GM21515 (cell line): ENCODE data around the gene DLG3.

Source experiments
- ATAC-seq: cut with Tn5 transposase; IDR thresholded peaks from one replicate; pipeline ENCODE4 v1.9.1; 2021; ENCODE audit not compliant: unreplicated experiment

The DLG3 gene

DNA sequence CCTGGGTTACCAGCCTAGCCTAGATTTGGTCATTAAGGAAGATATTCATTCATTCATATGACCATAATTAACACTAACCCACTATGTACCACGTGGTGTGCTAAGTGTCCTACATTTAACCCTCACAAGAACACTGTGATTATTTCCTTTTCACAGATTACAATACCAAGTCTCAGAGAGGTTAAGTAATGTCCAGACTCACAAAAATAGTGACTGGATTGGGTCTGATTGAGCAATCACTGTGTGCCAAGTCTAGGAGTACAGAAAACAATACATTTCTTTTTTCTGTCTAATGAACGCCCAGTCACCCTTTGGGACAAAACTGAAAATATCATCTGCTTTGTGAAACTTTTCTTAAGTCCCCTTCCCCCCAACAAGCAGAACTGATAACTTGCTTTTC is 7.6 kb upstream of the DLG3 start:
- no peak for ATAC-seq

DNA sequence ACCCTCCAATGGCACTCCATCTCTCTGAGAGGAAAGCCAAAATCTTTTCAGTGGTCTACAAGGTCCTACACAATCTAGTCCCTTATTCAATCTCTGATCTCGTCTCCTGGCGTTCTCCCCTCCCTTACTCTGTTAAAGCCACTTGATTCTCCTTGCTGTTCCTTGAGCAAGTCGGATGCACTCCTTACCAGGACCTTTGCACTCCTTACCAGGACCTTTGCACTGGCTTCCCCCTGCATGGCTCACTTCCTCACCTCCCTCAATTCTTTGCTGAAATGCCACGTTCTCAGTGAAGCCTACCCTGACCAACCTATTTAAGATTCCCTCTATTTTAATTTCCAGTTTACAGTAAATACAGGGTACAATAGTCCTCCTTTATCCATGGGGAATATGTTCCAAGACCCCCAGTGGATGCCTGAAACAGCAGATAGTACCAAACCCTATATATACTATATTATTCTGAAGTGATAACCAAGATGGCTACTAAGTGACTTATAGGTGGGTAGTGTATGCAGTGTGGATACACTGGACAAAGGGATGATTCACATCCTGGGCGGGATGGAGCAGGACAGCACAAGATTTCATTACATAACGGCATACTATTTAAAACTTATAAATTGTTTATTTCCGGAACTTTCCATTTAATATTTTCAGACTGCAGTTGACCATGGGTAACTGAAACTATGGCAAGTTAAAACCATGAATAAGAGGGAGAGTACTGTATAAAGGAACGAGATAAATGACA is 6.5 kb upstream of the DLG3 start:
- no peak for ATAC-seq

DNA sequence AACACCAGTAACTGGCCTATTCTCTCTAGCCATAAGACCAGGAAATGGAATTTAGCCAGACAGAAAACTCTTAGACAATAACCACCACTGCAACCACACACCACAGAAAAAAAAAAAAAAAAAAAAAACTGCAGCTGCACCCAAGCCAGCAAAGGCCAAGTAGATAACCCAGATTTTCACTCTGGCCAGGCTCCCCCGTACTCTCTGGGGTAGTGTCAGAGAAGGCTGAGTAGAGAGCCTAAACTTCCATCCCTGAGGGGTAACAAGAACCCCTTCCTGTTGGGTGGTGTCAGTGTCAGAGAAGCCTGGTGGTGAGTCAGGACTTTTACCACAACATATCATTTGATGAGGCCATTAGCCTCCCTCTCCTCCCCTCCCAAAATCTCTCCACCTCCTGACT is 5.6 kb upstream of the DLG3 start:
- ATAC-seq, result no peak

DNA sequence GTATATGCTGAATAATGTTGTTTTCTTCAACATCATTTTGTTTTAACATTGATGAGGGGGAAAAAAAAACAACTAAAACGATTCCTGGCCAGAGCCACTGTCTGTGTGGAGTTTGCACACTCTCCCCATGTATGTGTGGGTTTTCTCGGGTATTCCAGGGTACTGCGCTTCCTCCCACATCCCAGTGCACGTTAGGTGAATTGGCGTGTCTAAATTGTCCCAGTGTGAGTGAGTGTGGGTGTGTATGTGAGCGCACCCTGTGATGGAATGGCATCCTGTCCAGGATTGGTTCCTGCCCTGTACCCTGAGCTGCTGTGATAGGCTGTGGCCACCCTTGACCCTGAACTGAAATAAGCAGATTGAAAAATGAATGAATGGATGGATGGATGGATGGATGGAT is 2.4 kb upstream of the DLG3 start:
- no peak for ATAC-seq

DNA sequence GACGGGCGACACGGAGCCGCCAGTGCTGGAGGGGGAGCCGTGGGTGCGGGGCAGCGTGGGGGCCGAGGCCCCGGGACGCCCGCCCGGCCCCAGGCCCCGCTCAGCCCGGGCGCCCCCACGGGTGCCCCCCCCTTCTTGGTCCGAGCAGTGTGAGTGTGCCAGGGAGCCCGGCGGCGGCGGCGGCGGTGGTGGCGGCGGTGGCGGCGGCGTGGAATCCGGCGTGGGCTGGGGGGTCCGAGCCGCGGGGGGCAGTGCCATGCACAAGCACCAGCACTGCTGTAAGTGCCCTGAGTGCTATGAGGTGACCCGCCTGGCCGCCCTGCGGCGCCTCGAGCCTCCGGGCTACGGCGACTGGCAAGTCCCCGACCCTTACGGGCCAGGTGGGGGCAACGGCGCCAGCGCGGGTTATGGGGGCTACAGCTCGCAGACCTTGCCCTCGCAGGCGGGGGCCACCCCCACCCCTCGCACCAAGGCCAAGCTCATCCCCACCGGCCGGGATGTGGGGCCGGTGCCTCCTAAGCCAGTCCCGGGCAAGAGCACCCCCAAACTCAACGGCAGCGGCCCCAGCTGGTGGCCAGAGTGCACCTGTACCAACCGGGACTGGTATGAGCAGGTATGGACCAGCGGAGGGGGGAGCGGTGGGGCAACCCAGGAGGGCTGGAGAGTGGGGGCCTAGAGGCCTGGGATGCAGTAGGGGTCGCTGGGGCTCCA is 466 bp downstream of the DLG3 start:
- ATAC-seq, result no peak

DNA sequence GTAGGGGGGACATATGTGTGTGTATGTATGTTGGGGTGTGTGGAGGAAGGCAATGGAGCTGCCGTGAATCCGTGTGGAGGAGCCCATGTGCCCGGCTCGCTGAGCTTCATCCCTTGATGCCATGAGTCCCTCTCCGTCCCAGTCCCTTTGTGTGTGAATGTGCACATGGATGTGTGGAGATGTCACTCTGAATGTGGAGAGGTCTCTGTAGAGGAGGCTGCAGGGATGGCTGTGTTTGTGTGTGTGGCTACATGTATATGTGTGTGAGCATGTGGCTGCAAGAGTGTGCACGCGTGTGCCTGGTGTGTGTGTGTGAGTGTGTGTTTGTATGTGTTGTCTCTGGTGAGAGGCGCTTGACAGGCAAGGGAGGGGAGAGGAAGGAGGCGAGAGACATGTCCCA is 1.3 kb downstream of the DLG3 start:
- ATAC-seq, result no peak

DNA sequence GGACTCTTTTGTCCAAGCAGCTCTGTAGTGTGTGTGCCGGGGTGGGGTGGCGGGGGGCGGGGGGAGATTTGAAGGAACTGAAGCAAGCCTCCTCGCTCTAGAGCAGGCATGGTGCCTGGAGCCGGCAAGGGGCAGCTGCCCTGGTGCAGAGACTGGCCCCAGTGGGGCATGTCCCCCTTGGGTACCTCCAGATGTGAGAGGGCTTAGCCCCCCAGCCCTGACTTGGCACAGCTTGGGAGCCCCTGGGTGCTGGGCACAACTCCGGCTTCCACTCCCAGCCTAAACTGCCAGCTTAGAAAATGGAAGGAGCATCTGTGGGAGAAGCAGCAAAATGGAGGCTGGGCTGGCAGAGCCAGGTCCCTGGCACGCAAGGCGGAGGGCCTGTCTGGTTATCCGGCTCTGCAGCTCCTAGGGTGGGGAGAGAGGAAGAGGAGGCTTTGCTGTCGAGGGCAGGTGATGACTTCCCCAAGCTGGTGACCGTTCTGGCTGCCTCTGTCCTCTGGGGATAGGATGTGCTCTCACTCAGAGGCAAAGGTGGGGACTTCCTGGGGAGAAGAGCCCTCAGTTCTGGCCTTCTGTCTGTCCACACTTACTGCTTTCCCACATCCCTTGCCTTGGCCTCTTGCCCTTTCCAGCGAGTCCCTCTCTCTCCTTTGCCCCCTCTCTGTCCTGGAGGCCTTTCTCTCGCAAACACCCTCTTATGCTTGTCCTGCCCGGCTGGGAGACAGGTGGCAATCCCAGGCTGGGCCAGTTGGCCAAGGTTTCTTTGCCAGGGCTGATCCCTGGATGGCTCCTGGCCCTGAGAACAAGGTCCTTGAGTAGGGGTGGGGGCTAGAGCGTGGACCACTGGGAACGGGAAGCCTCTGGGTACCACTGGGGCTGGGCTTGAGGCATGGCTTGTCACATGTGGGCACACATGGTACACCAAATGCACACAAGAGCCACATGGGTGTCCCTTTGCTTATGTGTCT is 2.0 kb downstream of the DLG3 start:
- no peak for ATAC-seq

DNA sequence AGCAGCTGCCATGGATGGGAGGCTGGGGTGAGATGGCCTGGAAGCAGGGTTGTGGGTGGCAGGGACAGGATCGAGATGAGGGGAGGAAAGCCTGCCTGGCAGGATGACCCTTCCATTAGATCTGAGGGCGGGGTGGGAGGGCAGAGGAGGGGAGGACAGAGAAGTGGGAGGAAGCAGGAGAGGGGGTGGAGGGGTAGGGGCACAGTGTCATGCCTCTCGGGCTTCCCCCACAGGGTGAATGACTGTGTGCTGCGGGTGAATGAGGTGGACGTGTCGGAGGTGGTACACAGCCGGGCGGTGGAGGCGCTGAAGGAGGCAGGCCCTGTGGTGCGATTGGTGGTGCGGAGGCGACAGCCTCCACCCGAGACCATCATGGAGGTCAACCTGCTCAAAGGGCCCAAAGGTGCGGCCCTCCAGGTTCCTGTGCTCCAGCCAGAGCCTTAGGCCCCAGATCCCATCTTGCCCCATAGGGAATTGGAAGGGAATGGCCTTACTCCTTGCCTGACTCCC is 4.9 kb downstream of the DLG3 start:
- no peak for ATAC-seq

DNA sequence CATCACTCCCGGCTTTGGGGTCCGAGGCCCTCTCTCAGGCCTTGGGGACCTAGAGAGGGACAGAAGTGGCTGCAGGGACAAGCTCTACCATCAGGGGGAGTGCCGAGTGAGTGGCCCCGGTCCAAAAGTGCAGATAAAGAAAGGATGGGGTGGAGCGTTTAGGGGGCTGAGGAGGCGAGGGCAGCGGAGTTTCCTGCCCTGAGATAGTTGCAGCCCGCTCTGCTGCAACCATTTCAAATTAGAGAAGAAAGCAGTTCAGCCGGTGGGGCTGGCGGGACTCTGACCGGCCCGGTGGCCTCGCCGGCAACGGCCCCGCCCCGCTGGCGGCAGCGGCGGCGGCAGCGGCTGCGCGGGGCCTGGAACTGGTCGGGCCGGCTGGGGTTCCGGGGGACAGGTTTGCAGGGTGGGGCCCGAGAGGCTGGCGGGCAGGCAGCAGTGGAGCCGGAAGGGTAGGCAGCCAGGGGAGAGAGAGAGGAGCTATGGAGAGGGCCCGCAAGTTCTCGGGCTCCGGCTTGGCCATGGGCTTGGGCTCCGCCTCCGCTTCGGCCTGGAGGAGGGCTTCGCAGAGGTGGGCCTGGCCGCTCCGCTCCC is 7.6 kb downstream of the DLG3 start:
- ATAC-seq, result peak; percentile 41

DNA sequence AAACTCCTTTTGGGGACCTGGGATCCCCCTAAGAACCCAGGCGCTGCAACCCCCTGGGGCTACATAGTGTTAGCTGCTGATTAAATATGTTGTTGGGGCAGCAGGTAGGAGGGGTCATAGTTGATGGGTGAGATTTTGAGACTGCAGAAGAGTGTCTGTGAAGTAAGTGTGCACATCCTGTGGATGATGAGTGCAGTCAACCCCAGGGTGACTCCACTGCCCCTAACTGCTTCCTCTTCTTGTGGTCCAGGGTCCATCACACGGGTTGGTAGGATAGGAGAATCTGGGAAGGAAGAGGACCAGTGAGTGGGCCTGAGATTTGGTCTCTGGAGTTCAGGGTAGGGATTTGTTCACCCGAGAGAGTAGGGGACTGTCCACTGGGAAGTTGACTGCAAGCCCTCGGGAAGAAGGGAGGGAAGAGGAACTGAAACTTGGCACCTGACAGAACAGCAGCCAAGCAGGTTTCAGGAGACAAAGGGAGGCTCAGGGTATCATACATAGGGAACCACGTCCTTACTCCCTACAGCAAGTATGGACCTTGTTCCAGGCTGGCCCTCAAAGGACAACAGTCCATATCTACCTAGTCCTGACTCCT is 8.5 kb downstream of the DLG3 start:
- no peak for ATAC-seq

DNA sequence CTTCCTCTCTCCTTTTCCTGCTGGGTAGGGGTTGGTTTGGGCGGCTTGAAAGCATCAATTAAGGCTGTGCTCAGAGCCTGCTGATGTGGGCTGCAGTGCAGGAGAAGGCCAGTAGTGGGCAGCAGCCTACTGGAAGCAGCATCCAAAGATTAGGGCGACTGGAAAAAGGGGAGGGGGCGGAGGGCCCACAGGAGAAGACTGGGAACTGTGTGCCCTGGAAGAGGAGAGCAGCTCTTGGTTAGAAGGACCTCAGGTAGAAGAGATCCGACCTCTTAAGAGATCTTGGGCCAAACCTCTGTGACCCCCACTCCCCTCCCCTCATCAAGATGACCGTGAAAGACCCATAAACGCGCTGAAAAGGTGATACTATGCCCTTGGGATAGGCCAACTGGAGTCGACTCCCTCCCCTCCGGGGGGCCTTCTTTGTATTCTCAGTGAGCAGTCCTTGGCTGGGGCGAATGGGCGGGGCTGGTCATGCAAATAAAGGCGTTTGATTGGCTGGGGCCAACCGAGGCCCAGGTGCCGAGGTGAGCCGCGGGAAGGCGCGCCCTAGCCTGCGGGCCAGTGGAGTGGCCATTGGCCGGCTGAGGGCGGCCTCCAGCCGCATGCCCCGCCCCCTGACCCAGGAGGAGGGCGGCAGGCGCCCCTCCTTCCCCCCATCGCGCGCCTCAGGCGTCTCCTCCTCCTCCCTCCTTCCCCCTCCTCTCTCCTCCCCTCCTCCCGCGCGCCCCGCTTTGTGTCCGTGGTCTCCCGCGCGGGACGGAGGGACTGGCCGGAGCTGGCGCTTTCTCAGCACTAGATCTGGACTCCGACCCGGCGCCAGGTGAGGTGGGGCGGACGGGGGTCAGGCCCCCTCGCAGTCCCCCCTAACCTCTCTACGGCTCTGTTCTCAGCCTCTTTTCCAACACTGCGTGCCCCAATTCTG is 10.1 kb downstream of the DLG3 start:
- peak; percentile 53 for ATAC-seq

DNA sequence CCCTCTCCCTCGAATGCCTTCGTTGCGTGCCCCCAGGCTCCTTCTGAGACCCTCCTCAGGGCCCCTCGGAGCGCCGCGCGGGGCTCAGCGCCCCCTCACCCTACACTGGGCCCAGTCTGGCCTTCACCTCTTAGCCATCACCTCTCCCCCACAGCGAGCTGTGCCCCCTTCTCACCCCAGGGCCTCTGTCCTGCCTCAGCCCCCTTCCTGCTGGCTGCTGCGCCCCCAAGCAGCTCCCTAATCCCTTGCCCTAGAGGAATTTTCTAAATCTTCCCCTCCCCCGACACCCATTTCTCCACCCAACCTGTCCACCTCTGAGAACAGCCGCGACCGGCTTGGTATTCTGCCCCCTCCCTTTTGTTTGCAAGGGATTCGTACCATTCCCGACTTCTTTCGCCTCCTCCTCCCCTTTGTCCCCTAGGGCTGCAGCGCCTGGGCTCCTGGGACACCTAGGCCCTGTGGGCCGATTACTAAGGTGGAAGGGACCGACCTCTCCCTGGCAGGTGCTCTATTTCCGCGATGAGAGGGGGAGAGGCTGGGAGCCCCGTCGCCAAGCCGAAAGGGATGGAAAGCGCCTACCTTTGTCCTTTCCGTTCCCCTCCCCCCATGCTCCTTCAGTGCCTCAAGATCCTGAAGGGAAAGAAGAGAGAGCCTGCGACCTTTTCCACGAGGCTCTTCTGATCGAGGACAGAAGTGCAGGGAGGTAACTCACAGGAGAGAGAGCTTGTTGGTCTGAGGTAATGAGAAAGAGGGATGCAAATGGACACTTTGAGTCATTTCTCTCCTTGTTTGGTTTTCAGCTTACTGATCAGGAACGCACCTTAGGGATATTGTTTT is 10.9 kb downstream of the DLG3 start:
- no peak for ATAC-seq

DNA sequence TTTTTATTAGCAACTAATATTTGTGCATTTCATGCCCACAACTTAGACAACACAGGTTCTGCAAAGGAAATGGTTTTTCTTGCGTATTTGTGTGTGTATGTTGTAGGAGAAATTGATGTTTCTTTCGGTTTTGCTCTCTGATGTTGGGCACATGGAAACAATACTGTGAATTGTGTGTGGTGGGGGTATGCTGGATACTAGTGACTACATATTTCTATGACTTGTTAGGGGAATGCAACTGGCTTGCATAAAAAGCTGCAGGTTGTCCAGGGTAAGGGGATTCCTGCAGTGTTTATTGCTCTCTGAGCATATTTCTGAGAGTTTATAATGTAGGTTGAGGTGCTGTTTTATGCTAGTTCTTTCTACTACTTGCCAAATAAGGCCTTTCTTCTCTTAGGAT is 11.6 kb downstream of the DLG3 start:
- ATAC-seq, result no peak

DNA sequence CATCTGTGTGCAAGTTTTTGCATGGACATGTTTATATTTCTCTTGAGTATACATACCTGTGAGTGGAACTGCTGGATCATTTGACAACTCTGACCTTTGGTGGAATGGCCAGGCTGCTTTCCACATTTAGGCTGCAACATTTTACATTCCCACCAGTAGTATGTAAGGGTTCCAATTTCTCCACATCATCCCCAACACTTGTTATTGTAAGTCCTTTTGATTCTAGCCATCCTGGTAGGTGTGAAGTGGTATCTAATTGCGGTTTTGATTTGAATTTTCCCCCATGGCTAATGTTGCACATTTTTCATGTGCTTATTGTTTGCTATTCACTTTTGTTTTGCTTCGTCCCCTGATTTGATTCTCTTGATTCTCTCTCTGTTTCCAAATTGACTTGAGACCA is 16.4 kb downstream of the DLG3 start:
- no peak for ATAC-seq

DNA sequence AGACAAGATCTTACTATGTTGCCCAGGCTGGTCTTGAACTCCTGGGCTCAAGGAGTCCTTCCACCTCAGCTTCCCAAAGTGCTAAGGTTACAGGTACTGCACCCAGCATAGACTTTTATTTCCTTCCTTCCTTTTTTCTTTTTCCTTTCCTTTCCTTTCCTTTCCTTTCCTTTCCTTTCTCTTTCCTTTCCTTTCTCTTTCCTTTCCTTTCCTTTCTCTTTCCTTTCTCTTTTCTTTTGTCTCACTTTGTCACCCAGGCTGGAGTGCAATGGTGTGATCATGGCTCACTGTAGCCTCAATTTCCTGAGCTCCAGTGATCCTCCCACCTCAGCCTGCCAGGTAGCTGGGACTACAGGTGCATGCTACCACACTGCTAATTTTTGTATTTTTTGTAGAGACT is 19.4 kb downstream of the DLG3 start:
- no peak for ATAC-seq

DNA sequence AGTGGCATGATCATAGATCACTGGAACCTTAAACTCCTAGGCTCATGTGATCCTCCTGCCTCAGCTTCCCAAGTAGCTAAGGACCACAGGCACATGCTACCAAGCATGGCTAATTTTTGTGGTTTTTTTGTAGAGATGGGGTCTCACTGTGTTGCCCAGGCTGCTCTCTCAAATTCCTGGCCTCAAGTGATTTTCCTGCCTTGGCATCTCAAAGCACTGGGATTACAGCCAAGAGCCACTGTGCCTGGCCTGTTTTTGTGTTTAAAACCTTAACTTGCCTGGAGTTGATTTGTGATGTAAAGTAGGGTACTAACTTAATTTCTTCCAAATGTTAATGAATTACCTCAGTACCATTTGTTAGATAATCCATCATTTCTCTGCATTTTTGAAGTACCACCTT is 22.3 kb downstream of the DLG3 start:
- no peak for ATAC-seq

DNA sequence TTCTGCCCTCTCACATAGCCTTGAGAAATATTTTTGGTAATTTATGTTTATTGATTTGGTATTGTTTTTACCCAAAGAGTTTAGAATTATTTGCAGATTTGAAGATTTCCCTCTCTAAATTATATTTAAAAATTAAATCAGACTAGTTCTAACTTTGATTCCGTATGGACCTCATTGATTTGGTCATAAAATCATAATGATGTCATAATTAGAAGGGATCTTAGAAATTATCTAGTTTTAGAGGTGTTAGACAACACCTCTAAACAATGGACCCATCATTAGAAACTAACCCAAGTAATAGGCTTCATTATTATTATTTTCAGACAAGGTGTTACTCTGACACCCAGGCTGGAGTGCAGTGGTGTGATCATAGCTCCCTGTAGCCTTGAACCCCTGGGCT is 24.1 kb downstream of the DLG3 start:
- ATAC-seq, result no peak

DNA sequence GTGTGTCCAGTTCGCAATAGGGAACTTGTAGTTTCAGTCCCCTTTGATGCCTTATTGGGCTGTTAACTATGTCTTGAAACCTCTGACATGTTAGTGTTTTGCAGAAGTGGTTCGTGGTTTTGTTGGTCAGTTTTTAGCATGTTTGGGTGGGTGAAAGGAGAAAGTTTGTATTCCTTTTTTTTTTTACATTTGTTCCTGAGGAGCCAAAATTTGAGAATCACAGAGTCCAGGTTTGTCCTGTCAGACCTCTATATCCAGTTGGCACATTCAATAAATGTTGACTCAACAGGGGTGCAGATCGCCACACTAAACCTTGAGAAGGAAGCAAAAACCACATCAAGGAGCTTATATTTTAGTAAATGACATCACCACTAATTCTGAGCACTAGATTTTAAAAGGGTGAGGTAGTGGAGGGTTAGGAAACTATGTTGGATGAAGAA is 26.2 kb downstream of the DLG3 start:
- peak; percentile 55 for ATAC-seq
